Measurements from ENCODE around the gene ISYNA1.

DNA sequence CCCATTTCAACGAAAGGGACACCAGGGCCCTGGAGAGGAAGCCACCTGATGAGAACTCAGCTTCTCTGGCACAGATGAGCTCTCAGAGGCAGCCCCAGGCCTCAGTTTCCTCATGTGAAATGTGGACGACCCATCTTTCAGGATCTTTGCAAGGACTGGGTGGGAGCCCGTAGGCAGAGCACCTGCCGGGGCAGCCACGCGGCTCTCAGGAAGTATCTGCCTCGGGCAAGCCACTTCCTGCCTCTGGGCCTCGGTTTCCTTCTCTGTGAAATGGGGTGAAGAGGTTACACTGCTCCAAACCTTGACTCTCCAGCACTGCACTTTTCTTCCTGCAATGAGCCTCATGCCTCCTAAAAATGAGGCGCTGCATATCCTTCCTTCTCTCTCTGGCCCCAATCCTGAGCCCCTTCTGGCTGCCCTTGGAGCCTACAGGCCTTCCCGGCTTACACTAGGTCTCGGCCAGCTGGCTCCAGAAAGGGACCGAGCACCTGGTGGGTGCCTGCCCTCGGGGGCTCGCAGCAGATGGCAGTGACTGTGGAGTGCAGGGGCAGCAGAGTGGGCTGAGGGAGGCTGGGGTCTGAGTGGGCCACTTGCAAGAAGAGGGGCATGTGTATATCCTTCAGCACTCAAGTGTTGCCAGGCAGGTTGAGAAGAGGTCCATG lies 15.3 kb downstream of the ISYNA1 start:
- no peak for TF ChIP-seq FOXK1 (CRISPR knock-in tag; IDR thresholded peaks at IDR 0.05)
- TF ChIP-seq, protein P1, sequence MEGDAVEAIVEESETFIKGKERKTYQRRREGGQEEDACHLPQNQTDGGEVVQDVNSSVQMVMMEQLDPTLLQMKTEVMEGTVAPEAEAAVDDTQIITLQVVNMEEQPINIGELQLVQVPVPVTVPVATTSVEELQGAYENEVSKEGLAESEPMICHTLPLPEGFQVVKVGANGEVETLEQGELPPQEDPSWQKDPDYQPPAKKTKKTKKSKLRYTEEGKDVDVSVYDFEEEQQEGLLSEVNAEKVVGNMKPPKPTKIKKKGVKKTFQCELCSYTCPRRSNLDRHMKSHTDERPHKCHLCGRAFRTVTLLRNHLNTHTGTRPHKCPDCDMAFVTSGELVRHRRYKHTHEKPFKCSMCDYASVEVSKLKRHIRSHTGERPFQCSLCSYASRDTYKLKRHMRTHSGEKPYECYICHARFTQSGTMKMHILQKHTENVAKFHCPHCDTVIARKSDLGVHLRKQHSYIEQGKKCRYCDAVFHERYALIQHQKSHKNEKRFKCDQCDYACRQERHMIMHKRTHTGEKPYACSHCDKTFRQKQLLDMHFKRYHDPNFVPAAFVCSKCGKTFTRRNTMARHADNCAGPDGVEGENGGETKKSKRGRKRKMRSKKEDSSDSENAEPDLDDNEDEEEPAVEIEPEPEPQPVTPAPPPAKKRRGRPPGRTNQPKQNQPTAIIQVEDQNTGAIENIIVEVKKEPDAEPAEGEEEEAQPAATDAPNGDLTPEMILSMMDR (IDR thresholded peaks at IDR 0.05) = no peak
- TF ChIP-seq, protein P2, sequence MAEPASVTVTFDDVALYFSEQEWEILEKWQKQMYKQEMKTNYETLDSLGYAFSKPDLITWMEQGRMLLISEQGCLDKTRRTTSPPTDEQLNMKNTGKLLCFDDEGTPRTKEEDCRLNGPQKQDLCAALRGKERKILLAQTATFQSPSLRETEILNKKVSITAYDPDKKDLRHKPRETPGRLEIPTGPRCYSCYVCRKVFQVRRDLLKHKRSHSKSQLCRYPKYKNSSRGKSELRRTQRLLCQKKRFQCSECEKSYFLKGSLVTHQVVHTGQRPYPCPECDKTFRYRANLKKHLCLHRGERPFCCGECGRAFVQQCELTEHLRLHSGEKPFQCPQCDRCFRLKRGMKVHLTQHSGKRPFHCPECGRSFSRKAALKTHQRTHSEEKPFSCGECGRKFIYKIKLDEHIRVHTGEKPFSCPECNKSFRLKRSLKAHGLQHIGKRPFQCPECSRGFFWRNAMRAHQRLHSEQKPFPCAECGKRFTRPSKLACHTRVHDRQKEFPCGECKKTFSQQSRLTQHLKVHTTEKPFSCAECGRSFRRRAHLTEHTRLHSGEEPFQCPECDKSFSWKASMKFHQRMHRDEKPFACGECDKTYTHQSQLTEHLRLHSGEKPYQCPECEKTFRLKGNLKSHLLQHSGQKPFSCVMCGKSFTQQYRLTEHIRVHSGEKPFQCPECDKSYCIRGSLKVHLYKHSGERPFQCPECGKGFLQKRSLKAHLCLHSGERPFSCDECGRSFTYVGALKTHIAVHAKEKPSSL (CRISPR knock-in tag; conservative IDR thresholded peaks at IDR 0.05) = no peak
- no peak for TF ChIP-seq NFE2L1 (CRISPR knock-in tag; IDR thresholded peaks at IDR 0.05)
- TF ChIP-seq, protein P3, sequence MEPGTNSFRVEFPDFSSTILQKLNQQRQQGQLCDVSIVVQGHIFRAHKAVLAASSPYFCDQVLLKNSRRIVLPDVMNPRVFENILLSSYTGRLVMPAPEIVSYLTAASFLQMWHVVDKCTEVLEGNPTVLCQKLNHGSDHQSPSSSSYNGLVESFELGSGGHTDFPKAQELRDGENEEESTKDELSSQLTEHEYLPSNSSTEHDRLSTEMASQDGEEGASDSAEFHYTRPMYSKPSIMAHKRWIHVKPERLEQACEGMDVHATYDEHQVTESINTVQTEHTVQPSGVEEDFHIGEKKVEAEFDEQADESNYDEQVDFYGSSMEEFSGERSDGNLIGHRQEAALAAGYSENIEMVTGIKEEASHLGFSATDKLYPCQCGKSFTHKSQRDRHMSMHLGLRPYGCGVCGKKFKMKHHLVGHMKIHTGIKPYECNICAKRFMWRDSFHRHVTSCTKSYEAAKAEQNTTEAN (CRISPR knock-in tag; IDR thresholded peaks at IDR 0.05) = no peak
- no peak for TF ChIP-seq SP1 (CRISPR knock-in tag; conservative IDR thresholded peaks at IDR 0.05)
- no peak for TF ChIP-seq TEAD4 (CRISPR knock-in tag; IDR thresholded peaks at IDR 0.05)
- TF ChIP-seq, protein P4, sequence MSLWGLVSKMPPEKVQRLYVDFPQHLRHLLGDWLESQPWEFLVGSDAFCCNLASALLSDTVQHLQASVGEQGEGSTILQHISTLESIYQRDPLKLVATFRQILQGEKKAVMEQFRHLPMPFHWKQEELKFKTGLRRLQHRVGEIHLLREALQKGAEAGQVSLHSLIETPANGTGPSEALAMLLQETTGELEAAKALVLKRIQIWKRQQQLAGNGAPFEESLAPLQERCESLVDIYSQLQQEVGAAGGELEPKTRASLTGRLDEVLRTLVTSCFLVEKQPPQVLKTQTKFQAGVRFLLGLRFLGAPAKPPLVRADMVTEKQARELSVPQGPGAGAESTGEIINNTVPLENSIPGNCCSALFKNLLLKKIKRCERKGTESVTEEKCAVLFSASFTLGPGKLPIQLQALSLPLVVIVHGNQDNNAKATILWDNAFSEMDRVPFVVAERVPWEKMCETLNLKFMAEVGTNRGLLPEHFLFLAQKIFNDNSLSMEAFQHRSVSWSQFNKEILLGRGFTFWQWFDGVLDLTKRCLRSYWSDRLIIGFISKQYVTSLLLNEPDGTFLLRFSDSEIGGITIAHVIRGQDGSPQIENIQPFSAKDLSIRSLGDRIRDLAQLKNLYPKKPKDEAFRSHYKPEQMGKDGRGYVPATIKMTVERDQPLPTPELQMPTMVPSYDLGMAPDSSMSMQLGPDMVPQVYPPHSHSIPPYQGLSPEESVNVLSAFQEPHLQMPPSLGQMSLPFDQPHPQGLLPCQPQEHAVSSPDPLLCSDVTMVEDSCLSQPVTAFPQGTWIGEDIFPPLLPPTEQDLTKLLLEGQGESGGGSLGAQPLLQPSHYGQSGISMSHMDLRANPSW (CRISPR knock-in tag; conservative IDR thresholded peaks at IDR 0.05; ENCODE audit: low read depth) = no peak
- TF ChIP-seq, protein P5, sequence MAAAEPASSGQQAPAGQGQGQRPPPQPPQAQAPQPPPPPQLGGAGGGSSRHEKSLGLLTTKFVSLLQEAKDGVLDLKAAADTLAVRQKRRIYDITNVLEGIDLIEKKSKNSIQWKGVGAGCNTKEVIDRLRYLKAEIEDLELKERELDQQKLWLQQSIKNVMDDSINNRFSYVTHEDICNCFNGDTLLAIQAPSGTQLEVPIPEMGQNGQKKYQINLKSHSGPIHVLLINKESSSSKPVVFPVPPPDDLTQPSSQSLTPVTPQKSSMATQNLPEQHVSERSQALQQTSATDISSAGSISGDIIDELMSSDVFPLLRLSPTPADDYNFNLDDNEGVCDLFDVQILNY (CRISPR knock-in tag; IDR thresholded peaks at IDR 0.05) = no peak
- TF ChIP-seq JUN (CRISPR knock-in tag; IDR thresholded peaks at IDR 0.05) = no peak
- TF ChIP-seq, protein P6, sequence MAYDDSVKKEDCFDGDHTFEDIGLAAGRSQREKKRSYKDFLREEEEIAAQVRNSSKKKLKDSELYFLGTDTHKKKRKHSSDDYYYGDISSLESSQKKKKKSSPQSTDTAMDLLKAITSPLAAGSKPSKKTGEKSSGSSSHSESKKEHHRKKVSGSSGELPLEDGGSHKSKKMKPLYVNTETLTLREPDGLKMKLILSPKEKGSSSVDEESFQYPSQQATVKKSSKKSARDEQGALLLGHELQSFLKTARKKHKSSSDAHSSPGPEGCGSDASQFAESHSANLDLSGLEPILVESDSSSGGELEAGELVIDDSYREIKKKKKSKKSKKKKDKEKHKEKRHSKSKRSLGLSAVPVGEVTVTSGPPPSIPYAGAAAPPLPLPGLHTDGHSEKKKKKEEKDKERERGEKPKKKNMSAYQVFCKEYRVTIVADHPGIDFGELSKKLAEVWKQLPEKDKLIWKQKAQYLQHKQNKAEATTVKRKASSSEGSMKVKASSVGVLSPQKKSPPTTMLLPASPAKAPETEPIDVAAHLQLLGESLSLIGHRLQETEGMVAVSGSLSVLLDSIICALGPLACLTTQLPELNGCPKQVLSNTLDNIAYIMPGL (CRISPR knock-in tag; IDR thresholded peaks at IDR 0.05) = no peak
- TF ChIP-seq ZNF263 (CRISPR knock-in tag; IDR thresholded peaks at IDR 0.05; ENCODE audit: low read depth) = no peak

Measured in WTC11 (cell line).